Suprapubic skin (tissue), 4 donors: ENCODE measurements around the gene ARL6IP5. TPM values are rescaled to one million over a fixed set of nuclear protein-coding genes. Genes with fewer than 3 reads are reported as not detected.

ENCODE experiments used
- DNase-seq, 2 donors: peaks; one replicate each; pipeline ENCODE4 v3.0.0-alpha.2; 2019; ENCODE audit warnings: low spot score in 2 of 2
- H3K27ac ChIP-seq: fragments of 200-600 bp; sonication (generic); one replicate; pipeline ENCODE4 v1.5.1; 2019
- H3K27me3 ChIP-seq: fragments of 200-600 bp; sonication (generic); one replicate; pipeline ENCODE4 v1.5.1; 2019
- H3K36me3 ChIP-seq: fragments of 200-600 bp; sonication (generic); one replicate; pipeline ENCODE4 v1.5.1; 2019
- H3K4me1 ChIP-seq: fragments of 200-600 bp; sonication (generic); one replicate; pipeline ENCODE4 v1.5.1; 2019
- H3K4me3 ChIP-seq: fragments of 200-600 bp; sonication (generic); one replicate; pipeline ENCODE4 v1.5.1; 2019; ENCODE audit warnings: mild to moderate bottlenecking
- H3K9me3 ChIP-seq: fragments of 200-600 bp; sonication (generic); one replicate; pipeline ENCODE4 v1.5.1; 2019
- EP300 ChIP-seq: sonication (generic); formaldehyde crosslinking; IDR thresholded peaks from one replicate; pipeline ENCODE4 v1.6.1; 2017; ENCODE audit warnings: antibody characterized with exemption
- POLR2A ChIP-seq, 2 donors: fragments of 450-650 bp; IDR thresholded peaks; one replicate each; pipeline ENCODE4 v1.6.1; 2017; ENCODE audit warnings: antibody characterized with exemption in 2 of 2, mild to moderate bottlenecking in 2 of 2, moderate library complexity in 2 of 2
- POLR2AphosphoS5 ChIP-seq, 3 donors: sonication (generic); formaldehyde crosslinking; IDR thresholded peaks; one replicate each; pipeline ENCODE4 v1.6.1; 2017; ENCODE audit warnings: antibody characterized with exemption in 3 of 3
- WGBS: methylation state at CpG from one replicate; pipeline ENCODE4 v1.1.5; 2018; 5-methylcytosine and 5-hydroxymethylcytosine counted together
- total RNA-seq, 4 donors: library from RNA; depleted of rRNA; stranded (reverse); fragments of >200 nt; gene quantifications; one replicate each; pipeline ENCODE4 v1.1.0, GENCODE V29; 2016
- TF ChIP-seq, protein P1 (sequence below), 2 donors: fragments of 200-600 bp in 1 of 2; fragments of 450-650 bp in 1 of 2; sonication (generic) in 1 of 2; IDR thresholded peaks; one replicate each; pipeline ENCODE4 v1.5.1; 2016 to 2019; ENCODE audit warnings: antibody characterized with exemption in 2 of 2, mild to moderate bottlenecking in 1 of 2, moderate library complexity in 1 of 2

The ARL6IP5 gene
- total RNA-seq, 4 donors from 2014 or later, result 58.6 to 106 (median 69.0) TPM

GRCh38 chr3:69103123-69103522 is 18.4 kb downstream of the ARL6IP5 start:
- peaks cover 33% of the 10 kb centered on the region for H3K36me3 ChIP-seq
- H3K9me3 ChIP-seq, result no peaks in the 10 kb centered on the region
- peaks cover 3% of the 10 kb centered on the region for H3K4me1 ChIP-seq
- no peak overlapping the region for H3K4me3 ChIP-seq
- no peak for DNase-seq
- WGBS, result 92% methylated on average over 3 of the region's 3 CpGs
- no peaks in the 10 kb centered on the region for H3K27me3 ChIP-seq
- TF ChIP-seq EP300, result no peak
- TF ChIP-seq, protein P1, sequence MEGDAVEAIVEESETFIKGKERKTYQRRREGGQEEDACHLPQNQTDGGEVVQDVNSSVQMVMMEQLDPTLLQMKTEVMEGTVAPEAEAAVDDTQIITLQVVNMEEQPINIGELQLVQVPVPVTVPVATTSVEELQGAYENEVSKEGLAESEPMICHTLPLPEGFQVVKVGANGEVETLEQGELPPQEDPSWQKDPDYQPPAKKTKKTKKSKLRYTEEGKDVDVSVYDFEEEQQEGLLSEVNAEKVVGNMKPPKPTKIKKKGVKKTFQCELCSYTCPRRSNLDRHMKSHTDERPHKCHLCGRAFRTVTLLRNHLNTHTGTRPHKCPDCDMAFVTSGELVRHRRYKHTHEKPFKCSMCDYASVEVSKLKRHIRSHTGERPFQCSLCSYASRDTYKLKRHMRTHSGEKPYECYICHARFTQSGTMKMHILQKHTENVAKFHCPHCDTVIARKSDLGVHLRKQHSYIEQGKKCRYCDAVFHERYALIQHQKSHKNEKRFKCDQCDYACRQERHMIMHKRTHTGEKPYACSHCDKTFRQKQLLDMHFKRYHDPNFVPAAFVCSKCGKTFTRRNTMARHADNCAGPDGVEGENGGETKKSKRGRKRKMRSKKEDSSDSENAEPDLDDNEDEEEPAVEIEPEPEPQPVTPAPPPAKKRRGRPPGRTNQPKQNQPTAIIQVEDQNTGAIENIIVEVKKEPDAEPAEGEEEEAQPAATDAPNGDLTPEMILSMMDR (IDR thresholded peaks at IDR 0.05), result no peak
- no peak for TF ChIP-seq POLR2AphosphoS5 (IDR thresholded peaks at IDR 0.05)
- TF ChIP-seq POLR2A (IDR thresholded peaks at IDR 0.05), result no peak
- no peak overlapping the region for H3K27ac ChIP-seq

DNA sequence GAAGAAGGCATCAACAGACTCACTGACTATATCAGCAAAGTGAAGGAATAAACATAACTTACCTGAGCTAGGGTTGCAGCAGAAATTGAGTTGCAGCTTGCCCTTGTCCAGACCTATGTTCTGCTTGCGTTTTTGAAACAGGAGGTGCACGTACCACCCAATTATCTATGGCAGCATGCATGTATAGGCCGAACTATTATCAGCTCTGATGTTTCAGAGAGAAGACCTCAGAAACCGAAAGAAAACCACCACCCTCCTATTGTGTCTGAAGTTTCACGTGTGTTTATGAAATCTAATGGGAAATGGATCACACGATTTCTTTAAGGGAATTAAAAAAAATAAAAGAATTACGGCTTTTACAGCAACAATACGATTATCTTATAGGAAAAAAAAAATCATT is 19.8 kb downstream of the ARL6IP5 start:
- Histone ChIP-seq H3K27me3 (no peaks in the 10 kb centered on the region), H3K4me3 (no peak overlapping the region), H3K9me3 (no peaks in the 10 kb centered on the region), H3K27ac (no peak overlapping the region), H3K4me1 (peaks cover 7% of the 10 kb centered on the region), H3K36me3 (peaks cover 33% of the 10 kb centered on the region)
- 74% methylated on average over 8 of the region's 8 CpGs for WGBS
- no peak for DNase-seq
- TF ChIP-seq, protein P1 (IDR thresholded peaks at IDR 0.05), result no peak
- no peak for TF ChIP-seq POLR2A (IDR thresholded peaks at IDR 0.05)
- no peak for TF ChIP-seq EP300
- no peak for TF ChIP-seq POLR2AphosphoS5 (IDR thresholded peaks at IDR 0.05)

GRCh38 chr3:69105320-69105719 is 20.6 kb downstream of the ARL6IP5 start:
- TF ChIP-seq, protein P1 (IDR thresholded peaks at IDR 0.05), result no peak
- no peak for TF ChIP-seq POLR2A (IDR thresholded peaks at IDR 0.05)
- no peak for TF ChIP-seq POLR2AphosphoS5 (IDR thresholded peaks at IDR 0.05)
- TF ChIP-seq EP300, result no peak
- no peak for DNase-seq
- Histone ChIP-seq H3K27me3 (no peaks in the 10 kb centered on the region), H3K36me3 (peaks cover 33% of the 10 kb centered on the region), H3K4me3 (no peak overlapping the region), H3K9me3 (no peaks in the 10 kb centered on the region), H3K4me1 (peaks cover 6% of the 10 kb centered on the region), H3K27ac (no peak overlapping the region)
- WGBS, result 42% methylated on average over 3 of the region's 3 CpGs

DNA sequence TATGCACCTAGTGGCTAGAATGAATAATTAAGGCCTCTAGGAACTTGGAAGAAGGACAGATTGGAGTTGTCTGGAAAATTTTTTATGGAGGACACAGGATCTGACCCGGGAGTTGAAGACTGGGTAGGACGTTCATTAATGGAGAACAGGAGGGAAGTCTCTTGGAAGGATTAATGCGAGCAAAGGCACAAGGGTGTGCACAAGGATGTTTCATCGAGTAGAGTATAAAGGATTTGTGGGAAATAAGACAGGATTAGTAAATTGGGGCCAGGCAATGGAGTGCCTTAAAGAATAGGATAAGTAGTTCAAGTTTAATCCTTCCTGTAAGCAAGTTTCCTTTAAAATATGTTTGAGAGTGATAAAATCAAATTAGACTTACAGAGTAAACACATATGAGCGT is 23.1 kb downstream of the ARL6IP5 start:
- Histone ChIP-seq H3K9me3 (no peaks in the 10 kb centered on the region), H3K27me3 (no peaks in the 10 kb centered on the region), H3K36me3 (peaks cover 20% of the 10 kb centered on the region), H3K4me1 (peaks cover 3% of the 10 kb centered on the region), H3K27ac (no peak overlapping the region), H3K4me3 (no peak overlapping the region)
- no peak for DNase-seq
- WGBS, result 86% methylated on average over 5 of the region's 5 CpGs
- TF ChIP-seq POLR2AphosphoS5 (IDR thresholded peaks at IDR 0.05), result no peak
- TF ChIP-seq EP300, result no peak
- TF ChIP-seq, protein P1 (IDR thresholded peaks at IDR 0.05), result no peak
- TF ChIP-seq POLR2A (IDR thresholded peaks at IDR 0.05), result no peak

DNA sequence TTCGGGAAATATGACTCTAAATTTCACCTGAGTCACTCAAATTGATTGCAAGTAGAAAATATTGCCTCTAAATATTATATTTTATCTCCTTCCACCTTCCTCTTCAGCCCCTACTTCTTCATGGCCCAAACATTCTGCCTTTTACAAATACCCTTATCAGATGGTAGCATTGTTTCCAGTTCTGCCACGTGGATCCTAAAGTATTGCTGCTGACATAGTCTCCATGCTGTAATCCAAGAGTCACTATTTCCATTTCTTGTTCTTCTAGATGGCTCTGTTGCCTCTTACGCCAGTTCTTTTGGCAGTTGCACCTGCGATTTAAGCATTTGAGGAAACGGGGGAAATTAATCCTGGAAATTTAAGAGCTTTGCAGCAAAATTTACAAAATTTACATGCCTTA is 24.1 kb downstream of the ARL6IP5 start:
- Histone ChIP-seq H3K27me3 (no peaks in the 10 kb centered on the region), H3K36me3 (peaks cover 10% of the 10 kb centered on the region), H3K4me3 (no peak overlapping the region), H3K9me3 (no peaks in the 10 kb centered on the region), H3K27ac (no peak overlapping the region), H3K4me1 (peaks cover 8% of the 10 kb centered on the region)
- no peak for DNase-seq
- no peak for TF ChIP-seq POLR2A (IDR thresholded peaks at IDR 0.05)
- TF ChIP-seq EP300, result no peak
- TF ChIP-seq, protein P1 (IDR thresholded peaks at IDR 0.05), result no peak
- TF ChIP-seq POLR2AphosphoS5 (IDR thresholded peaks at IDR 0.05), result no peak
- WGBS, result 60% methylated on average over 5 of the region's 5 CpGs
